NT2/D1 (cell line): ENCODE data around the gene ZNF143.

ENCODE experiments used
- DNase-seq: peaks from one replicate; pipeline ENCODE4 v3.0.0-alpha.2; 2011; ENCODE audit warnings: low read depth, low spot score
- H3K27me3 ChIP-seq: 2 replicates; pipeline ENCODE4 v1.6.0; 2011; ENCODE audit warnings: mild to moderate bottlenecking; ENCODE audit not compliant: insufficient read length, insufficient read depth
- H3K36me3 ChIP-seq: 2 replicates; pipeline ENCODE4 v1.6.1; 2011; ENCODE audit warnings: mild to moderate bottlenecking, low read length, mixed read lengths; ENCODE audit not compliant: insufficient read depth, insufficient read length
- H3K4me1 ChIP-seq: 2 replicates; pipeline ENCODE4 v1.5.1; 2011; ENCODE audit not compliant: insufficient read depth, insufficient read length
- H3K4me3 ChIP-seq: 2 replicates; pipeline ENCODE4 v1.5.1; 2011; ENCODE audit warnings: low read depth; ENCODE audit not compliant: insufficient read length
- H3K9ac ChIP-seq: 2 replicates; pipeline ENCODE4 v1.6.0; 2011; ENCODE audit warnings: low read depth; ENCODE audit not compliant: insufficient read length
- H3K9me3 ChIP-seq: 2 replicates; pipeline ENCODE4 v1.5.1; 2011; ENCODE audit warnings: mild to moderate bottlenecking, low read length; ENCODE audit not compliant: insufficient read depth
- SUZ12 ChIP-seq: IDR thresholded peaks from 2 replicates; pipeline ENCODE4 v1.6.1; 2011; ENCODE audit not compliant: insufficient read length, insufficient read depth; ENCODE audit errors: extremely low read depth
- YY1 ChIP-seq: IDR thresholded peaks from 2 replicates; pipeline ENCODE4 v1.6.1; 2011; ENCODE audit not compliant: insufficient read length, insufficient read depth
- ZNF274 ChIP-seq: IDR thresholded peaks from 2 replicates; pipeline ENCODE4 v1.6.1; 2011; ENCODE audit warnings: mild to moderate bottlenecking, low read depth, low read length

Gene ZNF143

DNA sequence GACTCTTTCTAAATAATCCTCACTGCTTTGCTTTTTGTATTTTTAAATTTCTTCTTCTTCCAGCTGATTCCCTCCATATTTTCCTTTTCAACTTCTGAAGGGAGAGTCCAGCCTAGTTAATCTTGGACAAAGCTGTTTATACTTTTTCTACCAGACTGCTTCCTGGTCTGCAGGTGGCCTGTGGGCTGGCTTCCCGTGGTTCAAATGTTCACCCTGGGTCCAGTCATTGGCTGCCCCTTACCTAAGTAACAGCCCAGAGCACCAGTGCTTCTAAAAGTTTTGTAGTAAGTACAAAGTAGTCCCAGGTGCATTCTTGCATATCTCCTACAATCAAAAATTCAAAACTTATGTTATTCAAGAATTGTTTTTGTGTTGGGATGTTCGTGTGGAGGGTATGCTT lies 19.1 kb downstream of the ZNF143 start:
- H3K9me3 ChIP-seq, result no peaks in the 10 kb centered on the region
- no peak overlapping the region for H3K9ac ChIP-seq
- TF ChIP-seq SUZ12 (no peak), ZNF274 (no peak), YY1 (no peak)
- no peaks in the 10 kb centered on the region for H3K4me1 ChIP-seq
- H3K36me3 ChIP-seq, result peaks cover 49% of the 10 kb centered on the region
- H3K4me3 ChIP-seq, result no peak overlapping the region
- H3K27me3 ChIP-seq, result no peaks in the 10 kb centered on the region
- no peak for DNase-seq

DNA sequence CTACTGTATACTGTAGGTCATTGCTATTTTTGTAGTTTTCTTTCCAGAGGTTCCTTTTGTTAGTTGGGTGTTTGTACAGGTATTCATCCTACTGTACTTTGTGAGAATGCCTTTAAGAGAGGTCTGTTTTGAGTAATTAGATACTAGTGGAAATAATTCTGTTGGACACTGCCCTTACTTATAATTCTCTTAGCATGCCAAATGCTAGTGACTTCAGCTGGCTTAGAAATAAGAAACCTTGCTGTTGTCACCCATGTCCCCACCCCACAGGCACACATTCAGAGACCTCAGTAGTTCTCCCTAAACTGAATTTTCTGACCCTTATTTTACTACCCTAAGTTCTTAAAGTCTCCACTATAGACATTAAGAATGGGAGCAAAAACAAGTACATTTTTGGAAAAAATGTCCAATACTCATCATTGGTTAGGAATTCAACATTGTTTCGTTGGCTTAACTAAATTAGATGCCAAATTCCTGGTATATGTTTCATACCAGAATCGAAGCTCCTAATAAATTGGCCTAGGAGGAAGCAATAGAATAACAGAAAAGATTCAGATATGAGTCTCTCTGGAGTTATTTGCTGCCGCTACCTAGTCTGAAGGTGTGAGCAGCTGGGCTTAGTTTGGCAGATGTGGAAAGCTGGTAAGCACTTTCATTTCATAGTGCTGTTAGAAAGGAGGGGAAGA lies 28.4 kb downstream of the ZNF143 start:
- Histone ChIP-seq H3K27me3 (no peaks in the 10 kb centered on the region), H3K9me3 (no peaks in the 10 kb centered on the region), H3K36me3 (peaks cover 24% of the 10 kb centered on the region), H3K4me1 (no peaks in the 10 kb centered on the region), H3K9ac (no peak overlapping the region), H3K4me3 (no peak overlapping the region)
- no peak for DNase-seq
- no peak for TF ChIP-seq ZNF274
- TF ChIP-seq YY1, result no peak
- no peak for TF ChIP-seq SUZ12

DNA sequence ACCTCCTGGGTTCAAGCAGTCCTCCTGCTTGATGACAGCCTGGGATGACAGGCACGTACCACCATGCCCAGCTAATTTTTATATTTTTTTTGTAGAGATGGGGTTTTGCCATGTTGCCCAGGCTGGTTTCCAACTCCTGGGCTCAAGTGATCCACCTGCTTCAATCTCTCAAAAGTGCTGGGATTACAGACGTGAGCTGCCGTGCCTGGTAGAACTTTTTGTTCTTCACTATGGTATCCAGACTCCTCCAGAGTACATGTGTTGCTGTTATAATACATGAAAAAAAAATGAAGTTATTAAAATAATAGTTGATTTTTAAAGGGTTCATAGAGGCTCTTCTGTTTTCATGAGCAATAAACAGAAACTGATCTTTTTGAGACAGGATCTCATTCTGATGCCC lies 29.6 kb downstream of the ZNF143 start:
- no peak overlapping the region for H3K9ac ChIP-seq
- H3K36me3 ChIP-seq, result peaks cover 33% of the 10 kb centered on the region
- no peak for DNase-seq
- H3K9me3 ChIP-seq, result no peaks in the 10 kb centered on the region
- H3K4me3 ChIP-seq, result no peak overlapping the region
- no peaks in the 10 kb centered on the region for H3K4me1 ChIP-seq
- TF ChIP-seq SUZ12 (no peak), ZNF274 (no peak)
- H3K27me3 ChIP-seq, result no peaks in the 10 kb centered on the region

DNA sequence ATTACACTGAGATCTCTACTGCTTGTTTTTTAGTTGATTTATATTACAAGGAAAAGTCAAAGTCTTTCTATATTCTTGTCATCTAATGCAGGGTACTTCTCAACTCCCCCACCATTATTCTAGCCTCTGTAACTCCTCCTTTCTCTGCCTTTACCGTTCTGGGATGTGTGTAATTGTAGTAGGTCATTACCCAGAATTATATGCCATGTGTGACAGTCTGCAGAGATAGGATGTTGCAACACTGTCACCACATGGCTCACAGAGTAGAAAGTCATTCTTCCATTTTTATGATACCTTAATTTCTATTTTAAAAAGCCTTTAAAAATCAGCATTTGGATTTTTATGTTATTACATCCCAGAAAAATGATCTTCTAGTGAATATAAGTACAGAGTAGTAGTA lies 32.7 kb downstream of the ZNF143 start:
- DNase-seq, result no peak
- Histone ChIP-seq H3K27me3 (no peaks in the 10 kb centered on the region), H3K36me3 (peaks cover 48% of the 10 kb centered on the region), H3K9me3 (no peaks in the 10 kb centered on the region), H3K9ac (no peak overlapping the region), H3K4me3 (no peak overlapping the region), H3K4me1 (no peaks in the 10 kb centered on the region)
- TF ChIP-seq SUZ12 (no peak), ZNF274 (no peak)

DNA sequence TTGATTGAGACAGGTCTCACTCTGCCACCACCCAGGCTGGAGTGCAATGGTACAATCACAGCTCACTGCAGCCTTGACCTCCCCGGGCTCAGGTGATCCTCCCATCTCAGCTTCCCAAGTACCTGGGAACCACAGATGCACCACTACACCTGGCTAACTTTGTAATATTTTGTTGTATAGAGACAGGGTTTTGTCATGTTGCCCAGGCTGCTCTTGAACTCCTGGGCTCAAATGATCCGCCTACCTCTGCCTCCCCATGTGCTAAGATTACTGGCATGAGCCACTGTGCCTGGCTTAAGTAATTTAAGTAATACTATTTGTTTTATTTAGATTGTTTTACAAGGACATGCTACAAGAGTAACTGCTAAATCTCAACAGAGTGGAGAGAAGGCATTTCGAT lies 33.5 kb downstream of the ZNF143 start:
- Histone ChIP-seq H3K36me3 (peaks cover 54% of the 10 kb centered on the region), H3K9ac (no peak overlapping the region), H3K4me3 (no peak overlapping the region), H3K9me3 (no peaks in the 10 kb centered on the region), H3K4me1 (no peaks in the 10 kb centered on the region), H3K27me3 (no peaks in the 10 kb centered on the region)
- TF ChIP-seq YY1 (no peak), ZNF274 (no peak), SUZ12 (no peak)
- no peak for DNase-seq

DNA sequence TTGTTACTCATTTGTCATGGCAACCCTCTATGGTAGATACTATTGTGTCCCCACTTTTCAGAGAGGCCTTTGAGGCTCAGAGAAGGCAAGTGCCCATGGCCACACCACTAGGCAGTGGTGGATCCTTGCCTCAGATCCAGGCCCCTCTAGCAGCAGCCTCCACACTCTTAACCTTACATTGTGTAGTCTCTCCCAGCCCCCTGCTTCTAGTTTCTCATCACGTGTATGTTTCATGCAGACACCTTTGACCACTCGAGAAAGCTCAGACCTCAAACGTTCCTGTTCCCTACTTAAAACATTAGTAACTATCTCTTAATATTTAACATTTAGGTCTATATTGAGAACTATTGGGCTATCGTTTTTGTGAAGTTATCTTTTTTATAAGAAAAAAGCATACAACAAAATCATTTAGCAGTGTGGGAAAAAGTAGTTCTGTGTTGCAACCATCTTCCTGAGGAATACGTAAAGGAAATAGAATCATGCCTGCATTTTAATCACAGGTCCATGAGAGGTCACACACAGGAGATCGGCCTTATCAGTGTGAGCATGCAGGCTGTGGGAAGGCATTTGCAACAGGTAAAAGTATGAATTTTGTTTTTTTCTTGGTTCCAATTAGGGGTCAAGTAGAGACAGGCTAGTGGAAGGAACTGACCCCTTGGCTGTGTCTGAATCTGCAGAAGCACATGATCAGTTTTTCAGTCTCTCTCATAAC lies 35.1 kb downstream of the ZNF143 start:
- TF ChIP-seq YY1 (no peak), ZNF274 (no peak), SUZ12 (no peak)
- Histone ChIP-seq H3K36me3 (peaks cover 59% of the 10 kb centered on the region), H3K27me3 (no peaks in the 10 kb centered on the region), H3K9ac (no peak overlapping the region), H3K4me1 (no peaks in the 10 kb centered on the region), H3K9me3 (no peaks in the 10 kb centered on the region), H3K4me3 (no peak overlapping the region)
- no peak for DNase-seq

DNA sequence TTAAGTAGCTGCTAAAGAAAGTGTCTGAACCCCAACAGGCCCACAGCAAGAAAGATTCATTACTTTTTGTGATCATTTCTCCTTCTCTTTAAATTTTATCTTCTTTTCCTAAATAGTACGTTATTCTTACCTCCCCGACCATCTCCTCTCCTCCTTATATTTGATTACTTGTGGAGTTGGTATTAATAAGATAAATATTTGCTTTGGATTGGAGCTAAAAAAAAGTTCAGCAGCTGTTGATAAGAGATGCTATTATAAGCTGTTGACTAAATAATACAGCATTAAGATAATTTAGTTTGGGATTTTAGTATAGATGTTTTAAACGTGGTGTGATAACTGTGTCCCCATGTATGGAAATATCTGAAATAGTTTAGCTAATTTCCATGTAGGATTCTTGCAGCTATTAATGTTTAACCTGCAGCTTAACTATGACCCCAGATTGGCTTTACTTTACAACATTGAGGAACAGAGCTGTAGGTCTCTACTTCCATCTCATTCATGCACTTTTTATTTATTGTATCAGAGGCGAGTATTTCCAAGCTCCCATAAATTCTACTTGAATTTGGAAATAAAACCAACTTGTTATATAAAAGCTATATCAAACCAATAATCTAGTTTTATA lies 37.8 kb downstream of the ZNF143 start:
- Histone ChIP-seq H3K27me3 (no peaks in the 10 kb centered on the region), H3K9me3 (no peaks in the 10 kb centered on the region), H3K4me1 (no peaks in the 10 kb centered on the region), H3K9ac (no peak overlapping the region), H3K4me3 (no peak overlapping the region), H3K36me3 (peaks cover 70% of the 10 kb centered on the region)
- no peak for DNase-seq
- no peak for TF ChIP-seq SUZ12
- TF ChIP-seq ZNF274, result no peak
- no peak for TF ChIP-seq YY1
